ENCODE results near the gene IGLL5. TPM values are rescaled to one million over a fixed set of nuclear protein-coding genes. Genes with fewer than 3 reads are reported as not detected.
"Not testable (repeated sequence)": the region's sequence is repeated elsewhere in the genome, so short reads cannot be mapped to it uniquely, and the experiment has no call there.

The IGLL5 gene
- total RNA-seq, 6 experiments from 2014 or later: not detected

DNA sequence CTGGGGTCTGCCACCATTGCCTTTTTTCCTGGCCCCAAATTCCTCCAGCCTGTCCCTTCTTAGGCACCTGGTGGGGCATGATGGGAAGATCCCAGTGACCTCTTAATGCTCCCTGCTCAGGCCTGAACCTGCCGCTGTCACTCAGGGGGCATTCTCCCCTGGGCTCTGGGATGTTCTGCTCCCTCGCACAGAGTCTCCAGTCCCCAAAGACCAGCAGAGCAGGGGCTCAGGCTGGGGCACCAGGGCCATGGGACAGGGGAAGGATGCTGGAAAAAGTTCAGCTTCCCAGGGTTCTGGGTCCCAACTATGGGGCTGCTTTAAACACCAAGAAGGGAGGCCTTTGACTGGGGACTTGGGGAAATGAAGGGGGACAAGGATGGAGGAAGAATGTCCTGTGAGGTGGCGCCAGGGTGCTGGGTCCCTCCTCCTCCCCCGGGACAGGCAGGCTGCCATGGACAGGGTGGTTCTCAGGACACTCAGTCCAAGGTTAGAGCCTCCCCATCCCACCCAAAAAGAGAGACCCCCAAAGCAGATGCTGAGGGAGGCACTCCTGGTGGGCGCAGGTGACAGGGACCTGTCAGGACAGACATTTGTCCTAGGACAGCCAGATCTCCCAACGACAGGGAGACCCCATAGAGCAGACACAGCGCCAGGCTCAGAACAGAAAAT lies 30.8 kb downstream of the IGLL5 start:
- Mint-ChIP-seq H3K36me3 (ENCODE audit: low read depth) (no peaks in the 10 kb centered on the region), H3K4me3 (no peak overlapping the region), H3K9me3 (no peaks in the 10 kb centered on the region), H3K27me3 (ENCODE audit: insufficient read depth) (peaks cover 38% of the 10 kb centered on the region), H3K4me1 (ENCODE audit: low read depth) (no peaks in the 10 kb centered on the region), H3K27ac (no peak overlapping the region)
- DNase-seq: no peak
- TF ChIP-seq, protein P1, sequence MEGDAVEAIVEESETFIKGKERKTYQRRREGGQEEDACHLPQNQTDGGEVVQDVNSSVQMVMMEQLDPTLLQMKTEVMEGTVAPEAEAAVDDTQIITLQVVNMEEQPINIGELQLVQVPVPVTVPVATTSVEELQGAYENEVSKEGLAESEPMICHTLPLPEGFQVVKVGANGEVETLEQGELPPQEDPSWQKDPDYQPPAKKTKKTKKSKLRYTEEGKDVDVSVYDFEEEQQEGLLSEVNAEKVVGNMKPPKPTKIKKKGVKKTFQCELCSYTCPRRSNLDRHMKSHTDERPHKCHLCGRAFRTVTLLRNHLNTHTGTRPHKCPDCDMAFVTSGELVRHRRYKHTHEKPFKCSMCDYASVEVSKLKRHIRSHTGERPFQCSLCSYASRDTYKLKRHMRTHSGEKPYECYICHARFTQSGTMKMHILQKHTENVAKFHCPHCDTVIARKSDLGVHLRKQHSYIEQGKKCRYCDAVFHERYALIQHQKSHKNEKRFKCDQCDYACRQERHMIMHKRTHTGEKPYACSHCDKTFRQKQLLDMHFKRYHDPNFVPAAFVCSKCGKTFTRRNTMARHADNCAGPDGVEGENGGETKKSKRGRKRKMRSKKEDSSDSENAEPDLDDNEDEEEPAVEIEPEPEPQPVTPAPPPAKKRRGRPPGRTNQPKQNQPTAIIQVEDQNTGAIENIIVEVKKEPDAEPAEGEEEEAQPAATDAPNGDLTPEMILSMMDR (IDR thresholded peaks at IDR 0.05): no peak

DNA sequence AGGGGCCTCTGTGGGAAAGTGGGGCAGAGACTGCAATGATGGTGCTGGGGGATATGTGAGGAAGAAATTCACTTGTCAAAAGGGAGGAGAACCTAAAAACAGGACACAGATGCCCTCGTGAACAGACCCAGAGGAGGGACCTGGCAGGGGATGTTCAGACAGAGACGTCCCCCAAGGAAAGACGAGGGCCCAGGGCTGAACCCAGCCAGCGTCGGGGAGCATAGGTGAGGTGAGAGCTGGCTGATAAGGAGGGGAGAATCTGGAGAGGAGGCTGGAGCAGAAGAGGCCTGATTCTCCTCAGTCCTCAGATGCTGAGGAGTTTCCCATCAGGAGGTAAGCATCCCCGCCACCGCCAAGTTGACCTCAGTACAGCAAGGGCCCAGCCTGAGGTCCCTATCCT lies 31.4 kb downstream of the IGLL5 start:
- no peak overlapping the region for H3K4me3 Mint-ChIP-seq
- no peaks in the 10 kb centered on the region for H3K4me1 Mint-ChIP-seq (ENCODE audit: low read depth)
- no peaks in the 10 kb centered on the region for H3K9me3 Mint-ChIP-seq
- peaks cover 33% of the 10 kb centered on the region for H3K27me3 Mint-ChIP-seq (ENCODE audit: insufficient read depth)
- DNase-seq: no peak
- TF ChIP-seq, protein P1 (IDR thresholded peaks at IDR 0.05): no peak
- no peaks in the 10 kb centered on the region for H3K36me3 Mint-ChIP-seq (ENCODE audit: low read depth)
- no peak overlapping the region for H3K27ac Mint-ChIP-seq

DNA sequence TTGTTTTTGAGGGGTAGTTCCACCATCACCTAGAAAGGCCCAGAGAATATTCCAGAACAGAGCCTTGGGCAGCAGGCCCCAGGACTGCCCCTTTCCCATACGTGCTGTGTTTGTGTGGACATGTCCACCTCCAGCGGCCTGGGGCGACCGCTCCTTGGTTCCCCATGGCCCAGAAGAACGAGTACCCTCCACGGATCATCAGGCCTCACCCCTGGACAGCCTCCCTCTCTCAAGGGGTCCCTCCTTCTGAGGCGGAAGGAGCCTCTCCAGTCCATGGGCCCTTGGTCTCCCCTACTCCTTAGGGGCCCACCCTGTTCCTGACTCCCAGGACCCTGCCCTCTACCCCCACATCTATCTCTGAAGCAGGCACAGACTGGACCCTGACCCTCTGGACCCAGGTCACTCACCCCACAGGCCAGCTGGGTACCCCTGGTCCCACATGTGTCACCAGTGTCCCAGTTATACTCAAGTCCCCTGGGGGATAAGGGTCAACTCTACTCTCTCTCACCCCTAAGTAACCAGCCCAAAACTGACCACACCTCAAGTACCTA lies 32.6 kb downstream of the IGLL5 start:
- no peaks in the 10 kb centered on the region for H3K9me3 Mint-ChIP-seq
- no peak overlapping the region for H3K4me3 Mint-ChIP-seq
- H3K27ac Mint-ChIP-seq: no peak overlapping the region
- TF ChIP-seq, protein P1 (IDR thresholded peaks at IDR 0.05): no peak
- H3K36me3 Mint-ChIP-seq (ENCODE audit: low read depth): no peaks in the 10 kb centered on the region
- no peaks in the 10 kb centered on the region for H3K4me1 Mint-ChIP-seq (ENCODE audit: low read depth)
- peaks cover 32% of the 10 kb centered on the region for H3K27me3 Mint-ChIP-seq (ENCODE audit: insufficient read depth)
- no peak for DNase-seq

DNA sequence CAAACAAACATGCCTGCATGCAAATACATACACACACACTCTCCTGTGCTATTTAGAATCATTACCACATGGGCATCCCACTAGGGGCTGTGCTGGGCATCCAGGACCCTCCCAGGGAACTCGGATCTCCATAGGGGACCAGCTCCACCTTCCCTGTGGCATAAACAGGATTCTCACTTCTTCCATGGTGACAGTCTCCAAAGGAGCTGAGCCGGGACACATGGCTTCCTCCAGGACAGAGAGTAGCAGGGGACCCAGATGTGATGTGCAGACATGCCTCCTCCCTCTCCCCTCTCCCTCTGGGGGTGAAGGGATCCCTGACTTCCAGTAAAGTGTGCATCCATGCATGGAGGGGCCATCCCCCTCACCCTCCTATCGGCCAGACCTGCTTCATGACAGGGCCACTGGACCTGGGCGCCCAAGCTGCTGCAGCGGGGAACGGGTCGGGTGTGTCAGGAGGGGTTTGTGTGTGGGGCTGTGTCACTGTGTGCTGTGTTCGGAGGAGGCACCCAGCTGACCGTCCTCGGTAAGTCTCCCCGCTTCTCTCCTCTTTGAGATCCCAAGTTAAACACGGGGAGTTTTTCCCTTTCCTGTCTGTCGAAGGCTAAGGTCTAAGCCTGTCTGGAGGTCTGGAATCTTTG lies 33.4 kb downstream of the IGLL5 start:
- Mint-ChIP-seq H3K4me3 (no peak overlapping the region), H3K4me1 (ENCODE audit: low read depth) (no peaks in the 10 kb centered on the region), H3K27ac (no peak overlapping the region), H3K36me3 (ENCODE audit: low read depth) (no peaks in the 10 kb centered on the region), H3K27me3 (ENCODE audit: insufficient read depth) (peaks cover 36% of the 10 kb centered on the region), H3K9me3 (no peaks in the 10 kb centered on the region)
- no peak for DNase-seq
- TF ChIP-seq, protein P1 (IDR thresholded peaks at IDR 0.05): no peak

DNA sequence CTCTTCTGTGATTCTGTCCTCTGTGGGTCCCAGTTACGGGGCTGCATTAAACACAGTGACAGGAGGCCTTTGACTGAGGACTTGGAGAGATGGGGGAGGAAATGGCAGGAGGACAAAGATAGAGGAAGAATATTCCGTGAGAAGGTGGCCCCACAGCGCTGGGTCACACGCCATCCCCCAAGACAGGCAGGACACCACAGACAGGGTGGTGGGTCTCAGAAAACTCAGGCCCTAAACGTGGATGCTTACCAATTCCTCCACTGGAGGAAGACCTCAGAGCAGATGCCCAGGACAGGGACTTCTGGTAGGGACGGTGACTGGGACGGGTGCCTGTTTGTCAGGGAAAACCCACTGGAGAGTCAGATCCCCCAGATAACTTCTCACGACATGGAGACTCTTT lies 34.0 kb downstream of the IGLL5 start:
- no peak for DNase-seq
- H3K9me3 Mint-ChIP-seq: no peaks in the 10 kb centered on the region
- peaks cover 34% of the 10 kb centered on the region for H3K27me3 Mint-ChIP-seq (ENCODE audit: insufficient read depth)
- TF ChIP-seq, protein P1 (IDR thresholded peaks at IDR 0.05): no peak
- H3K27ac Mint-ChIP-seq: no peak overlapping the region
- H3K4me1 Mint-ChIP-seq (ENCODE audit: low read depth): no peaks in the 10 kb centered on the region
- H3K4me3 Mint-ChIP-seq: no peak overlapping the region
- H3K36me3 Mint-ChIP-seq (ENCODE audit: low read depth): no peaks in the 10 kb centered on the region

DNA sequence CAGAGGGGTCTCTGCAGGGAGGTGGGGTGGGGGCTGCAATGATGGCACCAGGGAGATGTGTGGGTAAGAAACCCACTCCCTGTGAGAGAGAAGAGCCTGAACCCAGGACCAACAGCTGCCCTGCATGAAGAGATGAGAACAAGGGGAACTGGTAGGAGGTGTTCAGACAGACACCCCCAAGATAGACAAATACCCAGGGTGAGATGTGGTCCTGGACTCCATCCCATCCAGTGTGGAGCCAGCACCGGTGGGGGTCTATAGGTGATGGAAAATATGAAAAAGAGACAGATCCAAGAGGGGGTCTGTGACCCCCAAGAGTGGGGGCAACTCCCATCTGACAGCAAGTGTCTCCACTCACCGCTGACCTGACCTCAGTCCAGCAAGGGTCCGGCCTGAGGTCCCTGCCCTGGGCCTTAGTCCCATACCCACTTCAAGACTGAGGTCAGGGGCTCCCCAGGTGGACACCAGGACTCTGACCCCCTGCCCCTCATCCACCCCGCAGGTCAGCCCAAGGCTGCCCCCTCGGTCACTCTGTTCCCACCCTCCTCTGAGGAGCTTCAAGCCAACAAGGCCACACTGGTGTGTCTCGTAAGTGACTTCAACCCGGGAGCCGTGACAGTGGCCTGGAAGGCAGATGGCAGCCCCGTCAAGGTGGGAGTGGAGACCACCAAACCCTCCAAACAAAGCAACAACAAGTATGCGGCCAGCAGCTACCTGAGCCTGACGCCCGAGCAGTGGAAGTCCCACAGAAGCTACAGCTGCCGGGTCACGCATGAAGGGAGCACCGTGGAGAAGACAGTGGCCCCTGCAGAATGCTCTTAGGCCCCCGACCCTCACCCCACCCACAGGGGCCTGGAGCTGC lies 34.7 kb downstream of the IGLL5 start:
- not testable (repeated sequence) for H3K9me3 Mint-ChIP-seq; H3K4me3 Mint-ChIP-seq; H3K27ac Mint-ChIP-seq; DNase-seq; H3K4me1 Mint-ChIP-seq (ENCODE audit: low read depth); H3K36me3 Mint-ChIP-seq (ENCODE audit: low read depth)
- H3K27me3 Mint-ChIP-seq (ENCODE audit: insufficient read depth): peaks cover 33% of the 10 kb centered on the region
